PC-9 (cell line): ENCODE data around the gene CTNNA3. TPM values are rescaled to one million over a fixed set of nuclear protein-coding genes. Genes with fewer than 3 reads are reported as not detected.

Source experiments
- BruUV-seq: library from RNA; stranded (reverse); fragments of 400-500 nt; replicated peaks from 2 replicates; lab custom pipeline; 2021; lab: Mats Ljungman, UMichigan
- CTCF ChIA-PET: fragments of 300-600 bp; sonication (Branson Sonifier 250); formaldehyde crosslinking; loops from one replicate; lab custom pipeline; 2022; ENCODE audit warnings: antibody characterized with exemption; lab: Charles Lee
- POLR2A ChIA-PET: fragments of 300-600 bp; sonication (Branson Sonifier 250); formaldehyde crosslinking; loops from one replicate; lab custom pipeline; 2022; ENCODE audit warnings: antibody characterized with exemption; ENCODE audit not compliant: unreplicated experiment; lab: Charles Lee
- DNase-seq, 2 experiments: peaks; one replicate each; pipeline versions ENCODE4 v3.0.0 to v3.0.0-alpha.2; 2015 to 2022; ENCODE audit warnings: mixed read lengths in 1 of 2
- H2AFZ ChIP-seq: fragments of 200-600 bp; sonication (generic); 2 replicates; pipeline ENCODE4 v1.8.1; 2017; ENCODE audit warnings: antibody characterized with exemption
- H3F3A ChIP-seq: fragments of 200-600 bp; sonication (generic); 2 replicates; pipeline ENCODE4 v1.8.1; 2017; ENCODE audit warnings: antibody characterized with exemption, mild to moderate bottlenecking, low read depth; ENCODE audit not compliant: insufficient read depth
- H3K27ac ChIP-seq: fragments of 200-600 bp; sonication (generic); 2 replicates; pipeline ENCODE4 v1.6.1; 2016; ENCODE audit warnings: mixed run types
- H3K27me3 ChIP-seq: fragments of 200-600 bp; sonication (generic); 2 replicates; pipeline ENCODE4 v1.6.1; 2016; ENCODE audit warnings: low read depth, mixed run types; ENCODE audit not compliant: insufficient read depth
- H3K36me3 ChIP-seq: fragments of 200-600 bp; sonication (generic); 2 replicates; pipeline ENCODE4 v1.6.1; 2016; ENCODE audit warnings: low read depth, mixed run types
- H3K4me1 ChIP-seq: fragments of 200-600 bp; sonication (generic); replicated peaks from 2 replicates; pipeline ENCODE4 v1.6.1; 2016; ENCODE audit warnings: mixed run types; ENCODE audit not compliant: insufficient read depth
- H3K4me2 ChIP-seq: fragments of 200-600 bp; sonication (generic); 2 replicates; pipeline ENCODE4 v1.6.1; 2017; ENCODE audit warnings: mixed run types
- H3K4me3 ChIP-seq: fragments of 200-600 bp; sonication (generic); 2 replicates; pipeline ENCODE4 v1.6.1; 2016; ENCODE audit warnings: mixed run types
- H3K79me2 ChIP-seq: fragments of 200-600 bp; sonication (generic); 2 replicates; pipeline ENCODE4 v1.6.1; 2017; ENCODE audit warnings: low read depth, mixed run types
- H3K9me2 ChIP-seq: fragments of 200-600 bp; sonication (generic); 2 replicates; pipeline ENCODE4 v1.8.1; 2017; ENCODE audit warnings: mild to moderate bottlenecking; ENCODE audit not compliant: insufficient read depth
- H3K9me3 ChIP-seq: fragments of 200-600 bp; sonication (generic); 2 replicates; pipeline ENCODE4 v1.8.1; 2016; ENCODE audit warnings: low read depth; ENCODE audit not compliant: insufficient read depth
- H4K20me1 ChIP-seq: fragments of 200-600 bp; sonication (generic); 2 replicates; pipeline ENCODE4 v1.8.1; 2017; ENCODE audit not compliant: insufficient read depth
- EZH2 ChIP-seq: fragments of 200-600 bp; sonication (generic); IDR thresholded peaks from 2 replicates; pipeline ENCODE4 v1.8.0; 2017; ENCODE audit warnings: antibody characterized with exemption, low read depth
- intact Hi-C: fragments of 100-400 bp; cut with micrococcal nuclease; formaldehyde crosslinking; loops from one replicate; pipeline ENCODE4 v1.10.0; 2022; ENCODE audit not compliant: unreplicated experiment
- total RNA-seq: library from RNA; stranded (reverse); gene quantifications from 2 replicates; pipeline ENCODE4 v1.2.3, GENCODE V29; 2021
- TF ChIP-seq, protein P1 (sequence below): fragments of 200-600 bp; sonication (generic); conservative IDR thresholded peaks from 2 replicates; pipeline ENCODE4 v1.6.1; 2017; ENCODE audit warnings: mixed run types, antibody characterized with exemption, mild to moderate bottlenecking, moderate library complexity

The CTNNA3 gene
- total RNA-seq, 1 experiment from 2014 or later = not detected

DNA sequence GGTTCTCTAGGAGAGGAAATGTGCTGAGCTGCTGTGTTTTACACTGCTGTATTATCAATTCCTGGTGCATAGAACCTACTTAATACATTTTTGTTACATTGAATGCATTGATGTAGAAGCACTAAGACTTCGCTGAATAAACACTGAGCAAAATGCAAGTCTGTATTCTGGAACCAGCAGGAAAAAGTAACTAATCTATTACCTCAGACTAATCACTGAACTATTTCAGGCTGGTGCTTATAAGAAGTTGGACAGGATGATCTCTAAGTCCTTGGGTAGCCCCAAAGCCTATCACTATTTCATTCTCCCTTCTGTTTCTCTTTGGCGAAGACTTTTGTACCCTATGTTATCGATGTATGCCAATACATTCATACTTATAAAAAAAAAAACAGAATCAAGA is 857.3 kb downstream of the CTNNA3 start:
- no TSS peak for BruUV-seq
- TF ChIP-seq EZH2 = no peak
- TF ChIP-seq, protein P1, sequence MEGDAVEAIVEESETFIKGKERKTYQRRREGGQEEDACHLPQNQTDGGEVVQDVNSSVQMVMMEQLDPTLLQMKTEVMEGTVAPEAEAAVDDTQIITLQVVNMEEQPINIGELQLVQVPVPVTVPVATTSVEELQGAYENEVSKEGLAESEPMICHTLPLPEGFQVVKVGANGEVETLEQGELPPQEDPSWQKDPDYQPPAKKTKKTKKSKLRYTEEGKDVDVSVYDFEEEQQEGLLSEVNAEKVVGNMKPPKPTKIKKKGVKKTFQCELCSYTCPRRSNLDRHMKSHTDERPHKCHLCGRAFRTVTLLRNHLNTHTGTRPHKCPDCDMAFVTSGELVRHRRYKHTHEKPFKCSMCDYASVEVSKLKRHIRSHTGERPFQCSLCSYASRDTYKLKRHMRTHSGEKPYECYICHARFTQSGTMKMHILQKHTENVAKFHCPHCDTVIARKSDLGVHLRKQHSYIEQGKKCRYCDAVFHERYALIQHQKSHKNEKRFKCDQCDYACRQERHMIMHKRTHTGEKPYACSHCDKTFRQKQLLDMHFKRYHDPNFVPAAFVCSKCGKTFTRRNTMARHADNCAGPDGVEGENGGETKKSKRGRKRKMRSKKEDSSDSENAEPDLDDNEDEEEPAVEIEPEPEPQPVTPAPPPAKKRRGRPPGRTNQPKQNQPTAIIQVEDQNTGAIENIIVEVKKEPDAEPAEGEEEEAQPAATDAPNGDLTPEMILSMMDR = no peak
- Histone ChIP-seq H3K9me3 (no peaks in the 10 kb centered on the region), H3K36me3 (no peaks in the 10 kb centered on the region), H3F3A (no peaks in the 10 kb centered on the region), H3K4me2 (no peak overlapping the region), H3K4me3 (no peak overlapping the region), H3K4me1 (no peaks in the 10 kb centered on the region), H3K27me3 (no peaks in the 10 kb centered on the region), H4K20me1 (no peaks in the 10 kb centered on the region), H2AFZ (no peak overlapping the region), H3K27ac (no peak overlapping the region), H3K9me2 (no peaks in the 10 kb centered on the region), H3K79me2 (no peaks in the 10 kb centered on the region)
- ChIA-PET CTCF (interaction anchor here (0.5 kb wide), 1 partner anchor 940 kb away, joined by 3 read pairs; no protein-coding TSS in a partner anchor), POLR2A (no interaction called here)
- intact Hi-C loops = loop anchor here (10.0 kb wide), 1 partner anchor 86 kb away; the partner anchor contains the start of gene LRRTM3
- DNase-seq = no peak

DNA sequence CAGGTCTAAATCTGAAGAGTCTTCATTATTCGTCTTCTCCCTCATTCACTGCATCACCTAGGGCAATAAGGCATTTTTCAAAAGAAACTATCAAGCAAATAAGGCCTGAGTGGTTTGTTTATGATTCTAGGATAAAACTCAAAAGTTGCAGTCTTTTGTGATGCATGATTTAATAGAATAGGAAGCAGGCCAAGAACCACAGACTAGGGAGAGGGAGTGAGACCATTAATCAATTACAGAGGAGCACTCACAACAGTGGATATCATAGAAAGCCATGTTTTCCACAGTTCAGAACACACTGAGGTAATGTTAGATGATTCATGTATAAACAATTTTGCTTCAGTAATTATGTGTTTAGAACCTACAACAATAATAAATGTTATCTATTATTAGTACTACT is 858.0 kb downstream of the CTNNA3 start:
- POLR2A ChIA-PET = no interaction called here
- intact Hi-C loops = loop anchor here (10.0 kb wide), 1 partner anchor 87 kb away; the partner anchor contains the start of gene LRRTM3
- H3K9me3 ChIP-seq = no peaks in the 10 kb centered on the region
- H3K4me3 ChIP-seq = no peak overlapping the region
- CTCF ChIA-PET = interaction anchor here (0.6 kb wide), 1 partner anchor 92 kb away, joined by 9 read pairs; no protein-coding TSS in a partner anchor
- H2AFZ ChIP-seq = no peak overlapping the region
- no TSS peak for BruUV-seq
- H3K79me2 ChIP-seq = no peaks in the 10 kb centered on the region
- no peaks in the 10 kb centered on the region for H3K36me3 ChIP-seq
- no peaks in the 10 kb centered on the region for H4K20me1 ChIP-seq
- DNase-seq = no peak
- H3K27ac ChIP-seq = no peak overlapping the region
- no peaks in the 10 kb centered on the region for H3K9me2 ChIP-seq
- TF ChIP-seq, protein P1 = no peak
- TF ChIP-seq EZH2 = no peak
- no peaks in the 10 kb centered on the region for H3K27me3 ChIP-seq
- H3K4me2 ChIP-seq = no peak overlapping the region
- no peaks in the 10 kb centered on the region for H3F3A ChIP-seq
- H3K4me1 ChIP-seq = no peaks in the 10 kb centered on the region

DNA sequence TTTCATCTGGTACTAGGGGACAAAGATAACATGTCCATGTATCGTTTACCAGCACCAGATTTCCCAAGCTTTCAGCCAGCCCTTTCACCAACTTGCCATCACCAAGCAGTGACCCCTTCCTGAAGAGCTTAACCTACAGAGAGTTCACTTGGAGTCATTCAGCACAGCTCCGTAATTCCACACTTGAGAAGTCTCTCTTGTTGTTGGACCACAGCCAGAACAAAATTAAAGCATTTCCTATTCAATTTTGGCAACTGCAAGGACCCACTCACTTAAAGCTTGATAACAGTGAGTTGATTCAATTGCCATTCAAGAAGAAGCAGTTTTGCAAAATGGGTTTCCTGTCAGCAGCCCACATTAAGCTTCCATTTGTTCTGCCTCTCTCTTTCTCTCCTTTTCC is 858.7 kb downstream of the CTNNA3 start:
- no peak for TF ChIP-seq EZH2
- TF ChIP-seq, protein P1 = no peak
- CTCF ChIA-PET = no interaction called here

More for the DNA sequence above, 858.7 kb downstream of the CTNNA3 start:
- Histone ChIP-seq H3K36me3 (no peaks in the 10 kb centered on the region), H3K9me3 (no peaks in the 10 kb centered on the region), H3K4me1 (no peaks in the 10 kb centered on the region), H4K20me1 (no peaks in the 10 kb centered on the region), H3K4me3 (no peak overlapping the region), H3K27ac (no peak overlapping the region), H3F3A (no peaks in the 10 kb centered on the region), H2AFZ (no peak overlapping the region), H3K79me2 (no peaks in the 10 kb centered on the region), H3K4me2 (no peak overlapping the region), H3K9me2 (no peaks in the 10 kb centered on the region), H3K27me3 (no peaks in the 10 kb centered on the region)
- BruUV-seq = no TSS peak
- POLR2A ChIA-PET = no interaction called here
- intact Hi-C loops = loop anchor here (10.0 kb wide), 1 partner anchor 87 kb away; the partner anchor contains the start of gene LRRTM3
- DNase-seq = no peak
